ENCODE results near the gene KCNIP2.
"Not testable (repeated sequence)": the region's sequence is repeated elsewhere in the genome, so short reads cannot be mapped to it uniquely, and the experiment has no call there.

- not testable (repeated sequence) for TF ChIP-seq ZNF384, PKNOX1 (IDR thresholded peaks at IDR 0.05)
These were observed 54.4 kb downstream of the KCNIP2 start for GRCh38 chr10:101789231-101789630.

Measured in HEK293T (cell line).